Measurements from ENCODE around the gene C1QBP.

DNA sequence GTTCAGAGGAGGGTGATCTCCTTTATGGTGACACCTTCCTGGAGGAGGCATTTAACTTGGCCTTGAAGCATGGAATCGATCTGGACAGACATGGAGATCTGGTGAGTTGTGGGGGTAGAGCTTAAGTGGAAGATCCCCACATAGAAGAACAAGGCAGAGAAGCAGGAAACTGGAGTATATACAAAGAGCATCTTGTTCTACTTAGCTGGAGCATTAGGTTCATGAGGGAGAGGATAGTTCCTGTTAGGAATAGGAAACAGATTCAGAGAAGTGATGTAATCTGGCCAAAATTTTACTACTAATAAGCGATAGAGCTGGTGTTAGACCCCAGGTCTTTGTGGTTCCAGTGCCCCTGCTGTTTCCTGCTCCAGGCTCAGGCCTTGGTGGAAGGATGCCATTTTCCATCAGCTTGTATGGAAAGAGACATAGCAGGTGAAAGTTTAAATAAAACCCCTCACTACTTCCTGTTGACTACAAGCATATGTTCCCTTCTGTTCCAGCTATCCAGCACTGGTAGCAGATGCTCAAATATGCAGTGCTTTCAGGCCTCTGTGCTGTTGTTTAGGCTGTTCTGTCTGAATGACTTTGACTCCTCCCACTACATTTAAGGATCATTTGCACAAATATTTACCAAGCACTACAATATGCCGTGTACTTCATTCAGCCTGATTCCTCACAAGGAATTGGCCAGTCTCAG is 9.6 kb downstream of the C1QBP start:
- TF ChIP-seq, protein P1, sequence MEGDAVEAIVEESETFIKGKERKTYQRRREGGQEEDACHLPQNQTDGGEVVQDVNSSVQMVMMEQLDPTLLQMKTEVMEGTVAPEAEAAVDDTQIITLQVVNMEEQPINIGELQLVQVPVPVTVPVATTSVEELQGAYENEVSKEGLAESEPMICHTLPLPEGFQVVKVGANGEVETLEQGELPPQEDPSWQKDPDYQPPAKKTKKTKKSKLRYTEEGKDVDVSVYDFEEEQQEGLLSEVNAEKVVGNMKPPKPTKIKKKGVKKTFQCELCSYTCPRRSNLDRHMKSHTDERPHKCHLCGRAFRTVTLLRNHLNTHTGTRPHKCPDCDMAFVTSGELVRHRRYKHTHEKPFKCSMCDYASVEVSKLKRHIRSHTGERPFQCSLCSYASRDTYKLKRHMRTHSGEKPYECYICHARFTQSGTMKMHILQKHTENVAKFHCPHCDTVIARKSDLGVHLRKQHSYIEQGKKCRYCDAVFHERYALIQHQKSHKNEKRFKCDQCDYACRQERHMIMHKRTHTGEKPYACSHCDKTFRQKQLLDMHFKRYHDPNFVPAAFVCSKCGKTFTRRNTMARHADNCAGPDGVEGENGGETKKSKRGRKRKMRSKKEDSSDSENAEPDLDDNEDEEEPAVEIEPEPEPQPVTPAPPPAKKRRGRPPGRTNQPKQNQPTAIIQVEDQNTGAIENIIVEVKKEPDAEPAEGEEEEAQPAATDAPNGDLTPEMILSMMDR (conservative IDR thresholded peaks at IDR 0.05; ENCODE audit: low read depth, low read length) = no peak
- no peak for TF ChIP-seq EZH2 (IDR thresholded peaks at IDR 0.05; ENCODE audit: low read length, unreplicated experiment)
